IMR-90 (cell line): Measurements from ENCODE around the gene PDE6A. TPM values are rescaled to one million over a fixed set of nuclear protein-coding genes. Genes with fewer than 3 reads are reported as not detected.

Experiments
- ATAC-seq: fragments of 200-7000 bp; cut with Tn5 transposase; 2 replicates; pipeline ENCODE4 v1.9.1; 2020; ENCODE audit warnings: low read depth, mild to moderate bottlenecking, moderate library complexity
- BruUV-seq: library from RNA; stranded (reverse); fragments of 400-500 nt; replicated peaks from 2 replicates; lab custom pipeline; 2021; lab: Mats Ljungman, UMichigan
- CTCF ChIA-PET: fragments of 300-600 bp; formaldehyde crosslinking; extraction: SDS; loops from one replicate; lab custom pipeline; 2021; ENCODE audit warnings: antibody characterized with exemption; lab: Yijun Ruan, JAX
- POLR2A ChIA-PET: fragments of 300-600 bp; sonication (Branson Sonifier 250); formaldehyde crosslinking; loops from one replicate; lab custom pipeline; 2022; ENCODE audit warnings: antibody characterized with exemption; ENCODE audit not compliant: unreplicated experiment; lab: Charles Lee
- DNase-seq: peaks from one replicate; pipeline ENCODE4 v3.0.0; 2013
- H2AFZ ChIP-seq: replicated peaks from 2 replicates; pipeline ENCODE3; 2013; ENCODE audit warnings: low read length, mild to moderate bottlenecking; ENCODE audit not compliant: poor library complexity
- H2AK5ac ChIP-seq: 2 replicates; pipeline ENCODE4 v1.6.1; 2013; ENCODE audit warnings: low read depth, low read length, inconsistent platforms
- H2AK9ac ChIP-seq: replicated peaks from 2 replicates; pipeline ENCODE3; 2013; ENCODE audit warnings: mild to moderate bottlenecking, low read depth, low read length, moderate library complexity; ENCODE audit not compliant: poor library complexity
- H2BK120ac ChIP-seq: 2 replicates; pipeline ENCODE4 v1.6.1; 2013; ENCODE audit warnings: low read depth, low read length, inconsistent platforms
- H2BK15ac ChIP-seq: 3 replicates; pipeline ENCODE4 v1.6.1; 2013; ENCODE audit warnings: low read depth, low read length, inconsistent platforms
- H2BK20ac ChIP-seq: 2 replicates; pipeline ENCODE4 v1.6.1; 2013; ENCODE audit warnings: low read depth, mild to moderate bottlenecking, inconsistent platforms, low read length, moderate library complexity
- H2BK5ac ChIP-seq: 2 replicates; pipeline ENCODE4 v1.6.1; 2013; ENCODE audit warnings: mild to moderate bottlenecking, low read depth, low read length, inconsistent platforms; ENCODE audit not compliant: poor library complexity, severe bottlenecking
- H3K14ac ChIP-seq: replicated peaks from 2 replicates; pipeline ENCODE4 v1.6.1; 2013; ENCODE audit warnings: low read depth, low read length, inconsistent platforms
- H3K18ac ChIP-seq: 2 replicates; pipeline ENCODE4 v1.6.1; 2013; ENCODE audit warnings: low read depth, low read length, control low read depth
- H3K23ac ChIP-seq: 2 replicates; pipeline ENCODE4 v1.6.1; 2013; ENCODE audit warnings: low read depth, low read length, inconsistent platforms
- H3K27ac ChIP-seq: 2 replicates; pipeline ENCODE4 v1.5.1; 2013; ENCODE audit warnings: mild to moderate bottlenecking, control low read depth, low read length; ENCODE audit not compliant: insufficient read depth
- H3K27me3 ChIP-seq: 2 replicates; pipeline ENCODE4 v1.6.1; 2013; ENCODE audit warnings: low read length; ENCODE audit not compliant: control insufficient read depth, insufficient read depth
- H3K36me3 ChIP-seq: 2 replicates; pipeline ENCODE4 v1.6.1; 2013; ENCODE audit warnings: low read length, mixed read lengths; ENCODE audit not compliant: control insufficient read depth, insufficient read depth
- H3K4ac ChIP-seq: 2 replicates; pipeline ENCODE4 v1.6.1; 2013; ENCODE audit warnings: low read depth, low read length, inconsistent platforms
- H3K4me1 ChIP-seq: 2 replicates; pipeline ENCODE4 v1.6.1; 2013; ENCODE audit warnings: low read length, mixed read lengths; ENCODE audit not compliant: control insufficient read depth, insufficient read depth
- H3K4me2 ChIP-seq: 2 replicates; pipeline ENCODE4 v1.6.1; 2013; ENCODE audit warnings: low read depth, mild to moderate bottlenecking, control low read depth, low read length, moderate library complexity
- H3K4me3 ChIP-seq: 2 replicates; pipeline ENCODE4 v1.5.1; 2013; ENCODE audit warnings: low read depth, mild to moderate bottlenecking, control low read depth, low read length, moderate library complexity; ENCODE audit not compliant: insufficient read depth
- H3K56ac ChIP-seq: 2 replicates; pipeline ENCODE4 v1.6.1; 2013; ENCODE audit warnings: low read length, inconsistent platforms; ENCODE audit not compliant: insufficient read depth; ENCODE audit errors: extremely low read depth
- H3K79me1 ChIP-seq, 2 experiments: 2 replicates each; pipeline ENCODE4 v1.6.1; 2013; ENCODE audit warnings: low read length in 2 of 2, inconsistent platforms in 1 of 2, low read depth in 1 of 2
- H3K9ac ChIP-seq: 2 replicates; pipeline ENCODE4 v1.6.1; 2013; ENCODE audit warnings: low read depth, low read length, control low read depth
- H3K9me1 ChIP-seq: 2 replicates; pipeline ENCODE4 v1.6.1; 2013; ENCODE audit warnings: low read length, inconsistent platforms; ENCODE audit not compliant: insufficient read depth
- H3K9me3 ChIP-seq: 2 replicates; pipeline ENCODE4 v1.6.1; 2013; ENCODE audit warnings: low read length; ENCODE audit not compliant: control insufficient read depth, insufficient read depth
- H4K20me1 ChIP-seq: 2 replicates; pipeline ENCODE4 v1.6.1; 2013; ENCODE audit warnings: low read length, inconsistent platforms; ENCODE audit not compliant: insufficient read depth
- H4K5ac ChIP-seq: 2 replicates; pipeline ENCODE4 v1.6.1; 2013; ENCODE audit warnings: mild to moderate bottlenecking, low read depth, low read length, control low read depth
- H4K8ac ChIP-seq, 2 experiments: 2 replicates each; pipeline ENCODE4 v1.6.1; 2013; ENCODE audit warnings: low read depth in 2 of 2, low read length in 2 of 2, control low read depth in 1 of 2, inconsistent platforms in 1 of 2
- H4K91ac ChIP-seq: 2 replicates; pipeline ENCODE4 v1.6.1; 2013; ENCODE audit warnings: low read depth, low read length, inconsistent platforms; ENCODE audit not compliant: insufficient read depth
- CEBPB ChIP-seq: IDR thresholded peaks from 2 replicates; pipeline ENCODE4 v1.6.1; 2012; ENCODE audit warnings: low read depth, low read length, improper control_type of control experiment
- CHD1 ChIP-seq: IDR thresholded peaks from 2 replicates; pipeline ENCODE4 v1.6.1; 2012; ENCODE audit warnings: low read depth, low read length, improper control_type of control experiment
- CTCF ChIP-seq: conservative IDR thresholded peaks from 2 replicates; pipeline ENCODE4 v1.5.1; 2012; ENCODE audit warnings: mild to moderate bottlenecking, low read depth, low read length, improper control_type of control experiment
- ELK1 ChIP-seq: fragments of 150-350 bp; IDR thresholded peaks from 2 replicates; pipeline ENCODE4 v1.6.1; 2016; ENCODE audit warnings: low read depth, mild to moderate bottlenecking, low read length, moderate library complexity, borderline replicate concordance
- FOS ChIP-seq: fragments of 150-350 bp; IDR thresholded peaks from 2 replicates; pipeline ENCODE4 v1.6.1; 2016; ENCODE audit warnings: low read depth, low read length
- MAFK ChIP-seq: IDR thresholded peaks from 2 replicates; pipeline ENCODE4 v1.6.1; 2012; ENCODE audit warnings: low read depth, low read length, improper control_type of control experiment
- MAZ ChIP-seq: IDR thresholded peaks from 2 replicates; pipeline ENCODE4 v1.6.1; 2012; ENCODE audit warnings: low read depth, mild to moderate bottlenecking, low read length, improper control_type of control experiment, moderate library complexity, borderline replicate concordance
- MXI1 ChIP-seq: IDR thresholded peaks from 2 replicates; pipeline ENCODE4 v1.6.1; 2012; ENCODE audit warnings: low read depth, mild to moderate bottlenecking, low read length, moderate library complexity, borderline replicate concordance
- NFE2L2 ChIP-seq: fragments of 150-350 bp; IDR thresholded peaks from 2 replicates; pipeline ENCODE4 v1.6.1; 2016; ENCODE audit warnings: low read depth, mild to moderate bottlenecking, low read length
- POLR2A ChIP-seq: IDR thresholded peaks from 2 replicates; pipeline ENCODE4 v1.6.1; 2012; ENCODE audit warnings: mild to moderate bottlenecking, low read depth, low read length
- RAD21 ChIP-seq: IDR thresholded peaks from 2 replicates; pipeline ENCODE4 v1.6.1; 2012; ENCODE audit warnings: low read length, improper control_type of control experiment
- SMC3 ChIP-seq: fragments of 150-350 bp; IDR thresholded peaks from 2 replicates; pipeline ENCODE4 v1.6.1; 2016; ENCODE audit warnings: low read depth, mild to moderate bottlenecking, antibody characterized with exemption, low read length, moderate library complexity
- USF2 ChIP-seq: fragments of 150-350 bp; IDR thresholded peaks from 2 replicates; pipeline ENCODE4 v1.6.1; 2017; ENCODE audit warnings: mild to moderate bottlenecking, antibody characterized with exemption, low read length, low read depth
- WGBS, 2 experiments: methylation state at CpG; one replicate each; pipeline versions ENCODE4 v1.1.5 to v1.1.7; 2013; ENCODE audit warnings: missing lambda C conversion rate in 2 of 2; ENCODE audit not compliant: insufficient read length in 1 of 2; ENCODE audit errors: extremely low coverage in 2 of 2; 5-methylcytosine and 5-hydroxymethylcytosine counted together
- dilution Hi-C: fragments of 300-500 bp; cut with HindIII; formaldehyde crosslinking; loops from one replicate; pipeline ENCODE4 v1.14.3; 2018; ENCODE audit warnings: low sequenced_read_pairs; ENCODE audit not compliant: unreplicated experiment
- in situ Hi-C: fragments of 300-500 bp; cut with MboI; formaldehyde crosslinking; loops from 3 replicates; pipeline ENCODE4 v1.14.3; 2019; ENCODE audit warnings: low sequenced_read_pairs, inconsistent platforms, mixed read lengths
- intact Hi-C: fragments of 100-400 bp; cut with micrococcal nuclease; formaldehyde crosslinking; loops from 2 replicates; pipeline ENCODE4 v1.10.0; 2022
- polyA plus RNA-seq, 3 experiments: library from polyadenylated mRNA; depleted of rRNA; stranded (reverse); fragments of >200 nt; gene quantifications; 2 replicates each; pipeline ENCODE4 v1.2.3, GENCODE V29; 2012; ENCODE audit warnings: low replicate concordance in 1 of 3
- total RNA-seq: library from RNA; depleted of rRNA; stranded (reverse); fragments of >200 nt; gene quantifications from 2 replicates; pipeline ENCODE4 v1.2.3, GENCODE V29; 2012

PDE6A gene
- total and polyA plus RNA-seq, 2 of the 4 experiments (the other 2 are of a cell fraction), result not detected

- Histone ChIP-seq H2AK5ac (no peak overlapping the region), H3K18ac (no peak overlapping the region), H3K9me3 (no peaks in the 10 kb centered on the region), H4K91ac (no peak overlapping the region), H3K14ac (no peak overlapping the region), H3K36me3 (no peaks in the 10 kb centered on the region), H4K20me1 (no peaks in the 10 kb centered on the region), H3K56ac (no peak overlapping the region), H3K4me3 (no peak overlapping the region), H3K27me3 (peaks cover 2% of the 10 kb centered on the region; the same call in 1 of the 2 replicates), H2BK20ac (no peak overlapping the region), H3K4me1 (no peaks in the 10 kb centered on the region), H3K79me1 (no peaks in the 10 kb centered on the region), H2AFZ (no peak overlapping the region), H2BK5ac (no peak overlapping the region), H2AK9ac (no peak overlapping the region), H3K4ac (no peak overlapping the region), H2BK120ac (no peak overlapping the region), H3K9ac (no peak overlapping the region), H2BK15ac (no peak overlapping the region), H3K27ac (no peak overlapping the region), H4K5ac (no peak overlapping the region), H4K8ac (no peak overlapping the region; a peak in 1 of 4 replicates), H3K9me1 (no peaks in the 10 kb centered on the region), H3K23ac (no peak overlapping the region), H3K4me2 (no peak overlapping the region)
- 0% methylated on average over 2 of the region's 11 CpGs; no CpG with 5 or more reads in 1 of the 2 experiments for WGBS, 2 experiments
- no TSS peak for BruUV-seq
- peak; percentile 91 for DNase-seq
- in situ Hi-C loops (loop anchor here (5.0 to 25.0 kb wide), 2 partner anchors 191 to 609 kb away; partner anchors contain the start of gene RPS14), dilution Hi-C loops (loop anchor here (10.0 kb wide), 1 partner anchor 194 kb away; no protein-coding TSS in a partner anchor), intact Hi-C loops (loop anchor here (1.0 kb wide), 2 partner anchors 161 to 192 kb away; no protein-coding TSS in a partner anchor)
- ATAC-seq, result peak; percentile 93
- CTCF ChIA-PET, result interaction anchor here (0.6 to 2.8 kb wide), 8 partner anchors 9 to 323 kb away, joined by 3 to 10 read pairs (median 3); no protein-coding TSS in a partner anchor
- POLR2A ChIA-PET, result interaction anchor here (0.6 kb wide), 1 partner anchor 192 kb away, joined by 3 read pairs; no protein-coding TSS in a partner anchor
- TF ChIP-seq CEBPB (peak; percentile 96), MAZ (peak; percentile 18; the same call in 1 of the 2 replicates), CTCF (peak; percentile 95), MXI1 (no peak), SMC3 (peak; percentile 97), NFE2L2 (no peak), FOS (no peak), ELK1 (no peak), CHD1 (no peak), RAD21 (peak; percentile 96), MAFK (no peak), POLR2A (no peak), USF2 (no peak)
These were observed 116.2 kb downstream of the PDE6A start for GRCh38 chr5:149828161-149829011.
